SK-N-SH treated with all-trans-retinoic acid at 6 μM for 48 hours (cell line): ENCODE results near the gene B4GALT6.
A peak's percentile ranks its signal among the peaks of the same experiment; 100 is the strongest.

ENCODE experiments used
- ATAC-seq: fragments of 200-7000 bp; cut with Tn5 transposase; 3 replicates; pipeline ENCODE4 v1.9.1; 2020; ENCODE audit warnings: mild to moderate bottlenecking, moderate library complexity
- ARNTL ChIP-seq: fragments of 450-650 bp; formaldehyde crosslinking; IDR thresholded peaks from 2 replicates; pipeline ENCODE4 v1.5.0; 2020; ENCODE audit warnings: low read depth, mild to moderate bottlenecking, moderate library complexity, borderline replicate concordance
- BACH2 ChIP-seq: fragments of 250-450 bp; sonication (Bioruptor Pico); IDR thresholded peaks from 2 replicates; pipeline ENCODE4 v1.9.0; 2021; ENCODE audit warnings: mild to moderate bottlenecking, borderline replicate concordance
- CSDC2 ChIP-seq: fragments of 250-450 bp; sonication (Bioruptor Pico); IDR thresholded peaks from 2 replicates; pipeline ENCODE4 v1.5.0; 2020; ENCODE audit warnings: mild to moderate bottlenecking, moderate library complexity
- ESRRG ChIP-seq: fragments of 250-450 bp; sonication (Bioruptor Pico); IDR thresholded peaks from 2 replicates; pipeline ENCODE4 v1.6.1; 2021; ENCODE audit warnings: mild to moderate bottlenecking
- GLIS3 ChIP-seq: fragments of 250-450 bp; sonication (Bioruptor Pico); IDR thresholded peaks from 2 replicates; pipeline ENCODE4 v1.5.0; 2020; ENCODE audit warnings: mild to moderate bottlenecking, moderate library complexity
- ISL1 ChIP-seq: fragments of 250-450 bp; sonication (Bioruptor Pico); IDR thresholded peaks from 2 replicates; pipeline ENCODE4 v2.1.2; 2022; ENCODE audit warnings: mild to moderate bottlenecking, moderate library complexity
- PPARA ChIP-seq: fragments of 250-450 bp; sonication (Bioruptor Pico); IDR thresholded peaks from 2 replicates; pipeline ENCODE4 v1.5.0; 2020; ENCODE audit warnings: mild to moderate bottlenecking, borderline replicate concordance
- SNAI2 ChIP-seq: fragments of 250-450 bp; sonication (Bioruptor Pico); IDR thresholded peaks from 2 replicates; pipeline ENCODE4 v1.5.0; 2020; ENCODE audit warnings: mild to moderate bottlenecking, moderate library complexity
- TCF4 ChIP-seq: fragments of 250-450 bp; sonication (Bioruptor Pico); IDR thresholded peaks from 2 replicates; pipeline ENCODE4 v1.8.0; 2021; ENCODE audit warnings: mild to moderate bottlenecking, moderate library complexity, borderline replicate concordance
- TOX ChIP-seq: fragments of 250-450 bp; sonication (Bioruptor Pico); IDR thresholded peaks from 2 replicates; pipeline ENCODE4 v1.8.0; 2021; ENCODE audit warnings: mild to moderate bottlenecking, moderate library complexity, borderline replicate concordance
- ZFP3 ChIP-seq: fragments of 250-450 bp; sonication (Bioruptor Pico); IDR thresholded peaks from 2 replicates; pipeline ENCODE4 v1.5.0; 2020; ENCODE audit warnings: mild to moderate bottlenecking, moderate library complexity
- ZNF565 ChIP-seq: fragments of 450-650 bp; formaldehyde crosslinking; conservative IDR thresholded peaks from 2 replicates; pipeline ENCODE4 v1.5.0; 2020; ENCODE audit warnings: low read depth, mild to moderate bottlenecking, moderate library complexity
- ZNF70 ChIP-seq: fragments of 450-650 bp; formaldehyde crosslinking; IDR thresholded peaks from 2 replicates; pipeline ENCODE4 v1.5.0; 2020; ENCODE audit warnings: mild to moderate bottlenecking, moderate library complexity
- ZNF8 ChIP-seq: fragments of 450-650 bp; formaldehyde crosslinking; IDR thresholded peaks from 2 replicates; pipeline ENCODE4 v1.5.0; 2020; ENCODE audit warnings: mild to moderate bottlenecking, moderate library complexity
- TF ChIP-seq, protein P1 (sequence below): fragments of 250-450 bp; sonication (Bioruptor Pico); IDR thresholded peaks from 2 replicates; pipeline ENCODE4 v1.8.0; 2020; ENCODE audit warnings: mild to moderate bottlenecking, moderate library complexity, borderline replicate concordance
- TF ChIP-seq, protein P2 (sequence below): fragments of 250-450 bp; sonication (Bioruptor Pico); IDR thresholded peaks from 2 replicates; pipeline ENCODE4 v1.8.0; 2021; ENCODE audit warnings: low read depth, mild to moderate bottlenecking, moderate library complexity, borderline replicate concordance
- TF ChIP-seq, protein P3 (sequence below): fragments of 250-450 bp; sonication (Bioruptor Pico); IDR thresholded peaks from 2 replicates; pipeline ENCODE4 v1.5.0; 2020; ENCODE audit warnings: mild to moderate bottlenecking, moderate library complexity

B4GALT6 gene

DNA sequence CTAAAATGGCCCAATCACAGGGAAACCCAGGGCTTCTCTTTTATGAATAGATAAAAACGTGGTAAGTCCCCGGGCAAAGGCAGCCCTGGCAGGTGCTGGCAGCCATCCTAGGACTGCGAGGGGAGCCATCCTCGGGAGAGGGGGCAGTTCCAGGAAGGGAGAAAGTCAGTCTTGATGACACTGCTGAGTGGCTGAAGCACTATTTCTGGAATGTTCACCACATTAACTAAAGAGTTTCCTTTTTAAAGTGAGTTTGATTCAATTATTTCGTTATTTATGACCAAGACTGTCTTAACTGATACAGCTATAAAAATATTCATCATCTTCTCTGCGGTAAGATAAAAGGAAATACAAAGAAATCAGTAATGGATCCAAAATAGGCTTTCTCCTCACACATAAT, 72.3 kb downstream of the B4GALT6 start (continued):
- TF ChIP-seq, protein P1, sequence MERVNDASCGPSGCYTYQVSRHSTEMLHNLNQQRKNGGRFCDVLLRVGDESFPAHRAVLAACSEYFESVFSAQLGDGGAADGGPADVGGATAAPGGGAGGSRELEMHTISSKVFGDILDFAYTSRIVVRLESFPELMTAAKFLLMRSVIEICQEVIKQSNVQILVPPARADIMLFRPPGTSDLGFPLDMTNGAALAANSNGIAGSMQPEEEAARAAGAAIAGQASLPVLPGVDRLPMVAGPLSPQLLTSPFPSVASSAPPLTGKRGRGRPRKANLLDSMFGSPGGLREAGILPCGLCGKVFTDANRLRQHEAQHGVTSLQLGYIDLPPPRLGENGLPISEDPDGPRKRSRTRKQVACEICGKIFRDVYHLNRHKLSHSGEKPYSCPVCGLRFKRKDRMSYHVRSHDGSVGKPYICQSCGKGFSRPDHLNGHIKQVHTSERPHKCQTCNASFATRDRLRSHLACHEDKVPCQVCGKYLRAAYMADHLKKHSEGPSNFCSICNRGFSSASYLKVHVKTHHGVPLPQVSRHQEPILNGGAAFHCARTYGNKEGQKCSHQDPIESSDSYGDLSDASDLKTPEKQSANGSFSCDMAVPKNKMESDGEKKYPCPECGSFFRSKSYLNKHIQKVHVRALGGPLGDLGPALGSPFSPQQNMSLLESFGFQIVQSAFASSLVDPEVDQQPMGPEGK (CRISPR knock-in tag), result peak; percentile 84
- TF ChIP-seq, protein P2, sequence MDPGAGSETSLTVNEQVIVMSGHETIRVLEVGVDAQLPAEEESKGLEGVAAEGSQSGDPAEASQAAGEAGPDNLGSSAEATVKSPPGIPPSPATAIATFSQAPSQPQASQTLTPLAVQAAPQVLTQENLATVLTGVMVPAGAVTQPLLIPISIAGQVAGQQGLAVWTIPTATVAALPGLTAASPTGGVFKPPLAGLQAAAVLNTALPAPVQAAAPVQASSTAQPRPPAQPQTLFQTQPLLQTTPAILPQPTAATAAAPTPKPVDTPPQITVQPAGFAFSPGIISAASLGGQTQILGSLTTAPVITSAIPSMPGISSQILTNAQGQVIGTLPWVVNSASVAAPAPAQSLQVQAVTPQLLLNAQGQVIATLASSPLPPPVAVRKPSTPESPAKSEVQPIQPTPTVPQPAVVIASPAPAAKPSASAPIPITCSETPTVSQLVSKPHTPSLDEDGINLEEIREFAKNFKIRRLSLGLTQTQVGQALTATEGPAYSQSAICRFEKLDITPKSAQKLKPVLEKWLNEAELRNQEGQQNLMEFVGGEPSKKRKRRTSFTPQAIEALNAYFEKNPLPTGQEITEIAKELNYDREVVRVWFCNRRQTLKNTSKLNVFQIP, result no peak
- TF ChIP-seq ZFP3 (CRISPR knock-in tag) (no peak), CSDC2 (CRISPR knock-in tag) (no peak)
- TF ChIP-seq, protein P3, sequence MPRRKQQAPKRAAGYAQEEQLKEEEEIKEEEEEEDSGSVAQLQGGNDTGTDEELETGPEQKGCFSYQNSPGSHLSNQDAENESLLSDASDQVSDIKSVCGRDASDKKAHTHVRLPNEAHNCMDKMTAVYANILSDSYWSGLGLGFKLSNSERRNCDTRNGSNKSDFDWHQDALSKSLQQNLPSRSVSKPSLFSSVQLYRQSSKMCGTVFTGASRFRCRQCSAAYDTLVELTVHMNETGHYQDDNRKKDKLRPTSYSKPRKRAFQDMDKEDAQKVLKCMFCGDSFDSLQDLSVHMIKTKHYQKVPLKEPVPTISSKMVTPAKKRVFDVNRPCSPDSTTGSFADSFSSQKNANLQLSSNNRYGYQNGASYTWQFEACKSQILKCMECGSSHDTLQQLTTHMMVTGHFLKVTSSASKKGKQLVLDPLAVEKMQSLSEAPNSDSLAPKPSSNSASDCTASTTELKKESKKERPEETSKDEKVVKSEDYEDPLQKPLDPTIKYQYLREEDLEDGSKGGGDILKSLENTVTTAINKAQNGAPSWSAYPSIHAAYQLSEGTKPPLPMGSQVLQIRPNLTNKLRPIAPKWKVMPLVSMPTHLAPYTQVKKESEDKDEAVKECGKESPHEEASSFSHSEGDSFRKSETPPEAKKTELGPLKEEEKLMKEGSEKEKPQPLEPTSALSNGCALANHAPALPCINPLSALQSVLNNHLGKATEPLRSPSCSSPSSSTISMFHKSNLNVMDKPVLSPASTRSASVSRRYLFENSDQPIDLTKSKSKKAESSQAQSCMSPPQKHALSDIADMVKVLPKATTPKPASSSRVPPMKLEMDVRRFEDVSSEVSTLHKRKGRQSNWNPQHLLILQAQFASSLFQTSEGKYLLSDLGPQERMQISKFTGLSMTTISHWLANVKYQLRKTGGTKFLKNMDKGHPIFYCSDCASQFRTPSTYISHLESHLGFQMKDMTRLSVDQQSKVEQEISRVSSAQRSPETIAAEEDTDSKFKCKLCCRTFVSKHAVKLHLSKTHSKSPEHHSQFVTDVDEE (CRISPR knock-in tag), result no peak
- TF ChIP-seq, all 23 proteins: peak for 6

DNA sequence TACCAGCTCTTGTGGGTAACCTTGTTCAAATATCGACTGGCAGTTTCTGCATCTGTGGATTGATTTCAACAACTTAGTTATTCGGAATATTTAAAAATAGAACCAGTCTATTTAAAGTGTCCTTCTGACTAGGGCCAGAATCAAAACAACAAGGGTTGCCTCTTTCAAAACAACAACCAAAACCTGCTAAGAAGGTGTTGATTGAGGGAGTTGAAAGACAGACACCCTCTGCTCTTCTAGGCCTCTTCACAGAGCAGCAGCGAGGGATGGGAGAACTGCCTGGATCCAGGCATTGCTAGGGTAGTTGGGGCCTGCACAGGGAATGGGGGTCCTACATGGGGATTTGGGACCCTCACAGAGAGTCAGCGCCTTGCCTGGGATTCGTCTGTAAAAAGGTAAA, 72.9 kb downstream of the B4GALT6 start:
- ATAC-seq, result no peak; the same call in 2 of the 3 replicates
- TF ChIP-seq ESRRG (CRISPR knock-in tag), result no peak
- TF ChIP-seq ZFP3 (CRISPR knock-in tag), result no peak
- TF ChIP-seq GLIS3 (CRISPR knock-in tag), result no peak
- no peak for TF ChIP-seq ZNF70
- TF ChIP-seq TCF4 (CRISPR knock-in tag), result no peak
- no peak for TF ChIP-seq SNAI2
- no peak for TF ChIP-seq CSDC2 (CRISPR knock-in tag)
- TF ChIP-seq, protein P3 (CRISPR knock-in tag), result no peak
- TF ChIP-seq ZNF565, result no peak
- no peak for TF ChIP-seq PPARA
- TF ChIP-seq ISL1 (CRISPR knock-in tag), result no peak
- TF ChIP-seq, protein P1 (CRISPR knock-in tag), result no peak
- no peak for TF ChIP-seq BACH2 (CRISPR knock-in tag)
- no peak for TF ChIP-seq TOX (CRISPR knock-in tag)
- TF ChIP-seq, protein P2, result no peak
- no peak for TF ChIP-seq ARNTL
- TF ChIP-seq ZNF8 (CRISPR knock-in tag), result no peak
